GM12892 (cell line): ENCODE data around the gene GAS2L2. TPM values are rescaled to one million over a fixed set of nuclear protein-coding genes. Genes with fewer than 3 reads are reported as not detected.
A peak's percentile ranks its signal among the peaks of the same experiment; 100 is the strongest.

Experiments used
- DNase-seq: peaks from one replicate; pipeline ENCODE4 v3.0.0; 2011; ENCODE audit not compliant: insufficient read length
- FAIRE-seq: peaks from 2 replicates; lab custom pipeline; 2011; peaks lifted over from hg19 to GRCh38; lab: Jason Lieb, UNC
- POLR2A ChIP-seq: IDR thresholded peaks from 2 replicates; pipeline ENCODE4 v1.6.1; 2011; ENCODE audit warnings: low read depth, low read length, control low read depth
- POLR2AphosphoS5 ChIP-seq: IDR thresholded peaks from 2 replicates; pipeline ENCODE4 v1.6.1; 2011; ENCODE audit warnings: low read depth, low read length, control low read depth
- TAF1 ChIP-seq: IDR thresholded peaks from 2 replicates; pipeline ENCODE4 v1.6.1; 2011; ENCODE audit warnings: low read depth, mild to moderate bottlenecking, control low read depth, low read length, borderline replicate concordance
- polyA plus RNA-seq: library from polyadenylated mRNA; unstranded; fragments of >200 nt; gene quantifications from one replicate; pipeline ENCODE4 v1.2.1, GENCODE V29; 2012; ENCODE audit warnings: missing spikeins, inconsistent platforms; ENCODE audit not compliant: missing spikeins

The GAS2L2 gene
- not detected for polyA plus RNA-seq

GRCh38 chr17:35752945-35753764 lies at the start of gene GAS2L2:
Gene GAS2L2 (minus strand): TSS chr17:35753239. CDS start chr17:35752850, 389 bp downstream.
- no peak for DNase-seq
- TF ChIP-seq POLR2AphosphoS5: no peak
- TF ChIP-seq POLR2A: no peak
- TF ChIP-seq TAF1: no peak
- FAIRE-seq: no peak

DNA sequence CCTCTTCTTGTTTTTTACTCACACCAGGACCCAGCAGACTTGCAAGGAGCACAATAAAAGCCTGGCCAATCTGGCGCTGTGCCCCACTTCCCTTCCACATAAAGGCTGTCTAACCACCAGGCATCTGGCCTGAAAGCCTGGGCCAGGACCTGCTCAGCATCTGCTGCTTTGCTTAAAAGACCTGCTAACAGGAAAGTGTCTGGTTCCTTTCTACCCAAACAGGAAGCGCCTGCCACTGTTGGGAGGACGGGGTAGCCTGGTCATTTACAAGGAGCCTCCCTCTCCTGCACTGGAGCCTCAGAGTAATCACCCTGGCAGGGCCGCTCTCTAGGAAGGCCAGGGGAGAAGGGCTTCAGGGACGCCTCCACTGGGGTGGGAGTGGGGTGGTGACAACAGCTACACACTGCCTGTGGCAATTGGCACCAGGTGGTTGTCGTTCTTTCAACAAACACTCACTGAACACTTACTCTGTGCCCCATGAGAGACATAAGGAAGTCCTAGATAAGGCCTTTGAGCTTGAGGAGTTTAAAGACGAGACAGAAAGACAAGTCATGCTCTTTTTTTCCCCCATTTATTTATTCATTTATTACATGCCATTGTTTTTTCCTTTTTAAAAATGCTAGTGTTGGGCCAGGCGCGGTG lies 48.7 kb upstream of the GAS2L2 start:
- TF ChIP-seq POLR2A (no peak), TAF1 (no peak), POLR2AphosphoS5 (no peak)
- no peak for FAIRE-seq
- no peak for DNase-seq

DNA sequence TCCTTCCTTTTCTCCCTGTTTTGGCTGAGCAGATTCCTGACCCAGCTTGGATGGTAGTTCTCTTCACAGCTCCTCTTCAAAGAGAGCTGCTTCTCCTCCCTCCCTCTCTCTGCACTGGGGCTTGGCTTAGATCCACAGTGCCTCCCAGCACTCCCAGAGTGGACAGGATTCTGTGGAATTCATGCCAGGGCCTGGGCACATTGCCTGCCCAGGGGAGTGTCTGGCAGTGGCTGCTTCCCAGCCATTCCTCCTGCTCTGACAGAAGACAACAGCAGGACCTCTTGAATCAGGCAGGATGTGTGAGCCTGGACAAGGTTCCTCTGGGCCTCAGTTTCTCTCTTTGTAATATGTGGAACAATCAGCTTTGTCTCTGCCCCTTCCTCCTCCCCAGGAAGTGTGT lies 46.9 kb upstream of the GAS2L2 start:
- DNase-seq (no peak), FAIRE-seq (no peak)
- TF ChIP-seq POLR2AphosphoS5 (no peak), TAF1 (no peak), POLR2A (no peak)

DNA sequence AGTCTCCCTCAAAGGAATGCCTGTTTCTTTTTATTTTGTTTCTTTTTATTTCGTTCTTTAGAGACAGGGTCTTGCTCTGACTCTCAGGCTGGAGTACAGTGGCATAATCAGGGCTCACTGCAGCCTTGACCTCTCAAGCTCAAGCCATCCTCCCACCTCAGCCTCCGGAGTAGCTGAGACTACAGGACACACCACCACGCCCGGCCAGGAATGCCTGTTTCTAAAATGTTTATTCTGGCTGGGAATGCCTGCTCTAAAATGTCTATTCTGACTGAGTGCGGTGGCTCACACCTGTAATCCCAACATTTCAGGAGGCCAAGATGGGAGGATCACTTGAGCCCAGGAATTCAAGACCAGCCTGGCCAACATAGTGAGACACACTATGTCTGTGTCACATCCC lies 44.9 kb upstream of the GAS2L2 start:
- FAIRE-seq: no peak
- no peak for DNase-seq
- TF ChIP-seq POLR2A (no peak), POLR2AphosphoS5 (no peak), TAF1 (no peak)

- DNase-seq: no peak
- no peak for FAIRE-seq
- TF ChIP-seq POLR2AphosphoS5 (no peak), POLR2A (no peak), TAF1 (no peak)
Observed at GRCh38 chr17:35797370-35797769, 44.3 kb upstream of the GAS2L2 start.

GRCh38 chr17:35796942-35797341 lies 43.9 kb upstream of the GAS2L2 start:
- no peak for TF ChIP-seq POLR2AphosphoS5
- no peak for FAIRE-seq
- no peak for DNase-seq

GRCh38 chr17:35795871-35796265 lies 42.8 kb upstream of the GAS2L2 start:
- TF ChIP-seq POLR2AphosphoS5 (no peak), POLR2A (no peak), TAF1 (no peak)
- FAIRE-seq (no peak), DNase-seq (no peak)

- TF ChIP-seq POLR2AphosphoS5 (no peak), POLR2A (no peak), TAF1 (no peak)
- FAIRE-seq (no peak), DNase-seq (peak; percentile 46)
Observed at GRCh38 chr17:35795007-35795870, 42.2 kb upstream of the GAS2L2 start, which contains the start of gene MMP28. Gene MMP28 (minus strand): TSS chr17:35795641. CDS start chr17:35795377, 264 bp downstream.

DNA sequence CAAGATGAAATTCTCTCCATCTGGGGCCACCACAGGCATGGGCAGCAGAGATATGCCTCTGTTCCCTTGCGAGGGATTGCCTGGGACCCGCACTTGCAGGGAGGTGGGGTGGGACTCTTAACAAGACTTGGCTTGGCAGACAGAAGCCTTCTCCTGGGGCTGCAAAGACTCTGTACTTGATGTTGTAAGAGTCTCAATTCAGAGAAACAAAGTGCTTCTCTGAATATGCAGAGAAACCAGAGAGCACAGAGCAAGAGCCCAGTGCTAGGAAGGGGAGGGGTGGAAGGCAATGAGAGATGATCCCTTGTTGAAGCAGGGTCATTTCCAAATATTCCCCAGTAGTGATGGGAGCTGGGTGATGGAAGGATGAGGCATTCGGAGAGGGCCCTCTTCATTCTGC lies 40.2 kb upstream of the GAS2L2 start:
- DNase-seq (no peak), FAIRE-seq (no peak)
- TF ChIP-seq TAF1 (no peak), POLR2AphosphoS5 (no peak), POLR2A (no peak)

- no peak for TF ChIP-seq POLR2A
- no peak for TF ChIP-seq TAF1
- TF ChIP-seq POLR2AphosphoS5: no peak
- FAIRE-seq: no peak
Observed at GRCh38 chr17:35791681-35792350, 38.8 kb upstream of the GAS2L2 start.

DNA sequence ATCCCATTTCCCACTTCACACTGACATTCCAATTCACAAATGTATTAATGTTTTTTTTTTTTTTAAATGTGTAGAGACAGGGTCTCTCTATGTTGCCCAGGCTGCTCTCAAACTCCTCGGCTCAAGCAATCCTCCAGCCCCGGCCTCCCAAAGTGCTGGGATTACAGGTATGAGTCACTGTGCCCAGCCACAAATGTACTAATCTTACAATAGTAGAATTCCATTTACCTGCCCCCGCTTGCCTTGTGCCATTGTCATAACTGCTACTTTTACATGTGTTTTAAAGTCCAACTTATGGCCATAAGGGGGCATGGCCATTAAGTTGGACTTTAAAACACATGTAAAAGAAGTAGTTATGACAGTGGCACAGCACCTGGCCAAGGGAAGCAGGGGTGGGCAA lies 37.8 kb upstream of the GAS2L2 start:
- no peak for FAIRE-seq
- TF ChIP-seq POLR2AphosphoS5: no peak

More at GRCh38 chr17:35791681-35792350, 38.8 kb upstream of the GAS2L2 start:
- no peak for DNase-seq

More for the DNA sequence above, 37.8 kb upstream of the GAS2L2 start:
- DNase-seq: no peak
